GM23338 (cell line): Measurements from ENCODE around the gene TNFSF13.

Source experiments
- EZH2 ChIP-seq: fragments of 200-600 bp; sonication (generic); IDR thresholded peaks from one replicate; pipeline ENCODE4 v1.8.0; 2017; ENCODE audit warnings: antibody characterized with exemption, mild to moderate bottlenecking, low read depth; ENCODE audit not compliant: unreplicated experiment
- POLR2AphosphoS5 ChIP-seq: IDR thresholded peaks from 2 replicates; pipeline ENCODE4 v1.6.1; 2016; ENCODE audit warnings: antibody characterized with exemption, low read depth
- TF ChIP-seq, protein P1 (sequence below), 2 experiments: fragments of 200-600 bp in 1 of 2; sonication (generic) in 1 of 2; conservative IDR thresholded peaks; 2 replicates each; pipeline versions ENCODE4 v1.5.1 to v1.6.1; 2016 to 2017; ENCODE audit warnings: antibody characterized with exemption in 2 of 2, low read depth in 2 of 2, mild to moderate bottlenecking in 2 of 2, moderate library complexity in 1 of 2
- TF ChIP-seq, protein P2 (sequence below): IDR thresholded peaks from one replicate; pipeline ENCODE4 v1.6.1; 2018; ENCODE audit warnings: antibody characterized with exemption; ENCODE audit not compliant: unreplicated experiment

DNA sequence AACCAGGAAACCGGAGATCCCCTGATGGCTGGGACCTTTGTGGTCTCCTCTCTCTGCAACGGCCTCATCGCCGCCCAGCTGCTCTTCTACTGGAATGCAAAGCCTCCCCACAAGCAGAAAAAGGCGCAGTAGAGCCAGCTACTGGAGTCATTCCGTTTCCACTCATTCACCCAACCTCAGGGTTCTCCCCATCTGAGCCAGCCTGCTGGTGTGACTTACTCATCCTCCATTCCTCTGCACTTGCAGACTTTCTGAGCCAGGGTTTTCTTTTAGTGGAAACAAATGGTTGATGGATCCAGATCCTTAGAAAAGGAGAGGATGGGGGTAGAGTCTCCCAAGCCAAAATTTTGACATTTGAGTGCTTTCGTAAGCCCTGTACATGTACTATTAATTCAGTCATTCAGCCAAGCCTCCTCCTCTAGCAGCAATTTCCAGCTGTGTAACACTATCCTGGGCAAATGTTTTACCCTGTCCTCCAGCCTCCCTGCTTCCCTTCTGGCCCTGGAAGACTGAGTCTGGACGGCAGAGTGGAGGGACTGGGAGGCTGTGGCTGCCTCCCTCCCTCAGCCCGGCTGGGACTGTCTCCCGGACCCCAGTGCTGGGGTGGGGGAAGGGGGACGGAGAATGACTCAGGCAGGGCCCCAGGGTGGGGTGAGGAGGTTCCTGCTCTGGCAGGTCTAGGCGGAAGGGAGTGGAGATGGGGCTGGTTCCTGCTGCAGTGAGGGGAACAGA is 29.0 kb downstream of the TNFSF13 start:
- TF ChIP-seq, protein P1, sequence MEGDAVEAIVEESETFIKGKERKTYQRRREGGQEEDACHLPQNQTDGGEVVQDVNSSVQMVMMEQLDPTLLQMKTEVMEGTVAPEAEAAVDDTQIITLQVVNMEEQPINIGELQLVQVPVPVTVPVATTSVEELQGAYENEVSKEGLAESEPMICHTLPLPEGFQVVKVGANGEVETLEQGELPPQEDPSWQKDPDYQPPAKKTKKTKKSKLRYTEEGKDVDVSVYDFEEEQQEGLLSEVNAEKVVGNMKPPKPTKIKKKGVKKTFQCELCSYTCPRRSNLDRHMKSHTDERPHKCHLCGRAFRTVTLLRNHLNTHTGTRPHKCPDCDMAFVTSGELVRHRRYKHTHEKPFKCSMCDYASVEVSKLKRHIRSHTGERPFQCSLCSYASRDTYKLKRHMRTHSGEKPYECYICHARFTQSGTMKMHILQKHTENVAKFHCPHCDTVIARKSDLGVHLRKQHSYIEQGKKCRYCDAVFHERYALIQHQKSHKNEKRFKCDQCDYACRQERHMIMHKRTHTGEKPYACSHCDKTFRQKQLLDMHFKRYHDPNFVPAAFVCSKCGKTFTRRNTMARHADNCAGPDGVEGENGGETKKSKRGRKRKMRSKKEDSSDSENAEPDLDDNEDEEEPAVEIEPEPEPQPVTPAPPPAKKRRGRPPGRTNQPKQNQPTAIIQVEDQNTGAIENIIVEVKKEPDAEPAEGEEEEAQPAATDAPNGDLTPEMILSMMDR (conservative IDR thresholded peaks at IDR 0.05; ENCODE audit: low read depth in 2 of 2): no peak
- TF ChIP-seq EZH2 (no peak), POLR2AphosphoS5 (no peak)
- TF ChIP-seq, protein P2, sequence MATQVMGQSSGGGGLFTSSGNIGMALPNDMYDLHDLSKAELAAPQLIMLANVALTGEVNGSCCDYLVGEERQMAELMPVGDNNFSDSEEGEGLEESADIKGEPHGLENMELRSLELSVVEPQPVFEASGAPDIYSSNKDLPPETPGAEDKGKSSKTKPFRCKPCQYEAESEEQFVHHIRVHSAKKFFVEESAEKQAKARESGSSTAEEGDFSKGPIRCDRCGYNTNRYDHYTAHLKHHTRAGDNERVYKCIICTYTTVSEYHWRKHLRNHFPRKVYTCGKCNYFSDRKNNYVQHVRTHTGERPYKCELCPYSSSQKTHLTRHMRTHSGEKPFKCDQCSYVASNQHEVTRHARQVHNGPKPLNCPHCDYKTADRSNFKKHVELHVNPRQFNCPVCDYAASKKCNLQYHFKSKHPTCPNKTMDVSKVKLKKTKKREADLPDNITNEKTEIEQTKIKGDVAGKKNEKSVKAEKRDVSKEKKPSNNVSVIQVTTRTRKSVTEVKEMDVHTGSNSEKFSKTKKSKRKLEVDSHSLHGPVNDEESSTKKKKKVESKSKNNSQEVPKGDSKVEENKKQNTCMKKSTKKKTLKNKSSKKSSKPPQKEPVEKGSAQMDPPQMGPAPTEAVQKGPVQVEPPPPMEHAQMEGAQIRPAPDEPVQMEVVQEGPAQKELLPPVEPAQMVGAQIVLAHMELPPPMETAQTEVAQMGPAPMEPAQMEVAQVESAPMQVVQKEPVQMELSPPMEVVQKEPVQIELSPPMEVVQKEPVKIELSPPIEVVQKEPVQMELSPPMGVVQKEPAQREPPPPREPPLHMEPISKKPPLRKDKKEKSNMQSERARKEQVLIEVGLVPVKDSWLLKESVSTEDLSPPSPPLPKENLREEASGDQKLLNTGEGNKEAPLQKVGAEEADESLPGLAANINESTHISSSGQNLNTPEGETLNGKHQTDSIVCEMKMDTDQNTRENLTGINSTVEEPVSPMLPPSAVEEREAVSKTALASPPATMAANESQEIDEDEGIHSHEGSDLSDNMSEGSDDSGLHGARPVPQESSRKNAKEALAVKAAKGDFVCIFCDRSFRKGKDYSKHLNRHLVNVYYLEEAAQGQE: no peak
